Activated naive CD8-positive, alpha-beta T cell treated with anti-CD3 and anti-CD28 coated beads, Interleukin-2, amount 50 U/mL, for 16 hours (primary cell): ENCODE measurements around the gene MRGPRF.

Source experiments
- DNase-seq: peaks from one replicate; pipeline ENCODE4 v3.0.0-alpha.2; 2020; ENCODE audit warnings: low read depth, low spot score

Gene MRGPRF

DNA sequence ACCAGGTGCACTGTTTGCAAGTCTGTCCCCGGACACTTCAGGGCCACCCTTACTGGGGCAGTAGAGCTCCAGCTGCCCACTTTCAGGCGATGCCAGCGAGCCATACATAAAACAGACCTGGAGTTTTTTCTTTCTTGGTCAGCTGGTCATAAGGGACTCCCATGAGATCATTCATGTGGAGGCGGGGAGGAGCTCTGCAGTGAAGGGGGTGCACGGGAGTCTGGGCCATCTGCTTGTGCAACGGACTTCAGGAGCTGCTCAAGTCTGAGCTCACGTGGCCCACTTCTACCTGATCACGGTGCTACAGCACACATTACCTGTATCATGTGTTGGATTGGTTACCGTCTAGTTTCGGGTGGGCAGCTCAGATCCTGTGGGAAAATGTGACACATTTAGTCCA, 9.2 kb upstream of the MRGPRF start:
- DNase-seq: no peak

DNA sequence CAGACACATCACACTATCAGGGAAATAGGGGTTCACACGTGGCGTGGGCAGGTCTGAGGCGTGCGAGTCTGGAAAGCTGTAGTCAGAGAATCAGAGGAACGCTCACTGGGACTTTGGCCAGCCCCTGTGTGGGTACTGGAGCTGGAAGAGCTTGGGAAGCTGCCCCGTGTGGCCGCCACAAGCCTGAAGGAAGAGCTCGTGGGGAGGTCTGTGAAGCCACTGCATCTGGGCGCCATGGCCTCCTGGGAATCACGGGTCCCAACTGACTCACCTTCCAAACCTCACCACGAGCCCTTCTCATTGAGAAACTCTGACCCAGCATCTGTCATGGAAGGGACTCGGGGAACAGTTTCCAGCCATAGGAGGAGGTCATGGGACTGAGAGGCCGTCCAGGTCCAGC, 5.9 kb upstream of the MRGPRF start:
- no peak for DNase-seq

DNA sequence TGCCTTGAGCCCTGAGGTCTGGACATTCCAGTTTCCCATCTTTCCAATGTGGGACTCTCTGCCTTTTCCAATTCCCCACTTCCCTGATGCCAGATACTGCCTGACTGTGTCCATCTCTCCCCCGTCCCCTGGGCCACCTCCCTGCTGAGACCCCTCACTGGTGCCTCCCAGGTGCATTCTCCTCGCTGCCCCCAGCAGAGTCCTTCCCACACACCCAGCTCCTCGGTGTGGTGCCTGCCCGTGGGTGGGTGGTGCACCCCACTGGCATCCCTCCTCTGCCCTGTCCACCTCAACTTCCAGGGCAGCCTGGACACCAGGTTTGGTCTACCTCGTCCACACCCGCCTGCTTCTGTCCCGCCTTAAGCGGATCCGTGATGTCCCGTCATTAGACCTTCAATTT, 4.9 kb upstream of the MRGPRF start:
- no peak for DNase-seq

DNA sequence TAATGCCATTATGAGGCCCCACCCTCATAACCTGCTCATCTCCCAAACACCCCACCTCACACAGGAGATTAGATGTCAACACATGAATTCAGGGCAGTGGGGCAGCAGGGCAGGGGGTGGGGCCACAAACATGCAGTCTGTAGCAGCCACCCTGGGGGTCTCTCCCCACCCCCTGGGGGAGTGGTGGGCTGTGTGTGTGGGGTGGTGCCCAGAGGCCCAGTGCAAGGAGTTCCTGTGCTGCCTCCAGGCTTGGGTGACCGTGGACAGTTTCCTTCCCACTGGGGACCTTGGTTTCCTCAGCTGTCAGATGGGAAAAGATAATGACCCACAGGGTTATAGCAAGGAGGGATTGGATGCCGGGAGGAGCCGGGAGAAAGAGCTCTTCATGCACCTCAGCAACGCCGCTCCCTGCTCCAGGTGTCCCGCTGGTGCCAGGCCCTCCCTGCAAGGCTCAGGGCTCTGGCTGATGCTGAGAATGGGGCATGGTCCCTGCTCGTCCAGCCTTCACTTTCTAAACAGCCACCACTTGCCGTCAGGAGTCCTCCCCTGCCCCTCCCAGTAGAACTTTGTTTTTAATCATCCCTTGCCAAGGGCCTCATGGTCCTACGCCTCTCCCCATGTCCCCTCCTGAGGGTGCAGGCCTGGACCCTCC, 2.0 kb upstream of the MRGPRF start:
- no peak for DNase-seq

DNA sequence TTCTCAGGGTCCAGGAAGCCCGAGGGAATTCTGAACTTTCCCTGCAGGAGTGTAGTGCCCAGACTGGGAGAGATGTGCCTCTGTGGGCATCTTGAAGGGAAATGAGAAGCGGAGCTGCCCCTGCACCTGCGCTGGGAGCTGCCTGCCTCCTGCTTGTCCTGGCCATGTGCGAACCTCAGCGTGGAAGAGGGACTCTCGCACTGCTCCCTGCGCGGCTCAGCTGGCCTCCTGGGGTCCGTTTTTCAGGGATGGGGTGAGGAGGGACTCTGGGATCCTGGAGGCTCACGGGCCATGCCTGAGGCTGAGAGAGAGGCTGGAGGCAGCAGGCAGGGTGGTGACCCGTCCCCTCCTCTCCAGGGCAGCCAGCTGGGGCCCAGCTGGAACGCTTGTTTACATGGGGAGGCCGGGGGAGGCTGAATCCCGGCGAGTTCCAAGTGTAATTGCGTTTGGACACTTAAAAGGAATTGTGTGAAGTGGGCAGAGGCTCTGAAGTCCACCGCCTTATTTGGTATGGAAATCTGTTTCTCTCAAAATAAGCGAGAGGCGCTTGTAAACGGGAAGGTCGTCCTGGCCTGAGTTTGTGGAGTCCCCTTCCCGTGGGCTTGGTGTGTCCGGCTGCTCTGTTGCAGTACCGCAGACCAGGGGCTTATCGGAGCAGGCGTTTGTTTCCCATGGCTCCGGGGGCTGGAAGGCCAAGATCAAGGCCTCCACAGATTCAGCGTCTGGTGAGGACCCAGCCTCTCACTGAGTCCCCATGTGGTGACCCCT, 1.2 kb upstream of the MRGPRF start:
- DNase-seq: no peak

DNA sequence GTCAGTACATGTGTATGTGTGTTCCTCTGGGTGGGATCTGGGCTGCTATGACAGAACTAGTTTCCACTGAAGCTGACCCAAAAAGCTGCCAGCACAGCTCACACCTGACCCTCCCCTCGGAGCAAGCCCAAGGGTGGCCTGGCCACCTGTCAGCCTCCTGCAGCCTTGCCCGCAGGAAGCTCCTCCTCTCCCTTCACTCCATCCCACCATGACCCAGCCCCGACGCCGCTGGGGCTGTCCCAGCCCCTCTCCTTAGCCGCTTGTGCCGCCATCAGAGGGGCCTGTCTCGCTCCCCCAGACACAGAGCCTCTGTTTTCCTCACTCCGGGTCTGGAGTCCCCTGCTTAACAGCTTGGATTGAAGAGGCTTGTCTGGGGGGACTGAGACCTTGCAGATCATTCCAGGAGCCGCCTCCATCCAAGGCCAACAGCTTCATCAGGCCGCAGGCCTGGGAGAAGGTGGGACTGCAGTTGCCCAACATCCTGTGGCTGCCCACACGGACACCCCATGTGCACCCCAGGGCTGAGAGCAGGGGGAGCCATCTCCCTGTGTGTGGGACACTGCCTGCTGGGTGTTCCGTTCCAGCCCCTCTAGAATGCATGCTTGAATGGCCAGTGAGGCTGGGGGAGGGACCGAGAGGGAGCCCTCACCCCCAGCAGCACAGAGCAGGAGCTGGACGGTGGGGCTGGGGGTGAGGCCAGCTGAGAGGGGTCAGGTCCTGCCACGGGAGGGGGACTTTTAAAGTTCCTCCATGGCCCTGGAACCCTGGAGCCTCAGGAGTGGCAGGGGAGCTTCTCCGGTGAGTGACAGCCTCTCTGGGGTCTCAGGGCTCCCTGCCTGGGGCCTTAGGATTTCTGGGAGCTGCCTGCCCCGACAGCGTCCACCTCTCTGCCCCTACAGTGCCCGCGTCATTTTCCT, 696 bp downstream of the MRGPRF start:
- no peak for DNase-seq

DNA sequence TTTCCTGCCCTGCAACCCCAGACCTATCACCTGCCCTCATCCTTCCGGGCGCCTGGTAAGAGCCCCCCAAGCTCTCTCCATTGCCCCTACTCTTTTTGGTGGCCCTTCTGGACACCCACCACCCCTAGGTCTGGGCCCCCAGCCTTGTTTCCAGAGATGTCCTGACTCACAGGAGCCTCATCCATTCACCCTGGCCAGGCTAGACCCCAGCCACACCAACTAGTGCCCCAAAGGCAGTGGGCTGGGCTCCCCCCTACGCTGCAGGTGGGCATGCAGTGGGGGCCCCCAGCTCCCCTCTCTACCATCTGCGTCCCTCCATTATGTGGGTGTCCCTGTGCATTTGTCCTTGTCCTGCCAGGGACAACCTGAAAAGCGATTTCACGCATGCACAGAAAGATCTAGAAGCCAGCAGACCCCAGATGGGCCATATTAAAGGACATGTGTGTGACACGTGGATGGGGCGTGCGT, 1.4 kb downstream of the MRGPRF start:
- no peak for DNase-seq

DNA sequence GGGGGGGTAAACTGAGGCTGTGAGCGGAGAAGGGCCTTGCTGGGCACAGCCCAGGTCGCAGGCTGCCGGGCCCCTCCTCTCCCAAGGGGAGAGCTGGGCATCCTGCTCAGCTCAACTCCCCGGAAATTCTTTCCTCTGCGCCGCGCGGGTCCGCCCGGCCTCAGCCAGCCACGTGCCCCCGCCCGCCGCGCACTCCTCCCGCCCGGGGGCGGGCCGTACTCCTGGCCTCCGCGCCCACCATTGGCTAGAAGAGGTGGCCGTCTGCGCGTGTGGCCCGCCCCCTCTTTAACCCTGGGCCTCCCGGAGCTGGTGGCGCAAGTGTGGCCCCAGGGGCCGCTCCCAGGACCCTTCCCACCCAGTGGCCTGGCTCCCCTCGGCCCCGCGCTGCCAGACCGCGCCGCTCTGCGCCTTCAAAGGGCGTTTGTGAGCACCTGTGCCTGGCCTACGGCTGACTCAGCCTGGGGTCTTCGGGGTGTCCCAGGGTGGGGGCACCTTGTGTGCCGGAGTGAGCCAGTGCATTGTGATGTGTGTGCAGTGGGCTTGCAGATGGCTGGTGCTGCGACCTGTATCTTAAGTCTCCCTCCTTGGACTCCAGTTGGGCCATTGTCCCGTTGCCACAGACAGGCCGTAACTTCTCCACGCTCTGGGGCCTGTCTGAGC, 2.0 kb downstream of the MRGPRF start:
- no peak for DNase-seq

DNA sequence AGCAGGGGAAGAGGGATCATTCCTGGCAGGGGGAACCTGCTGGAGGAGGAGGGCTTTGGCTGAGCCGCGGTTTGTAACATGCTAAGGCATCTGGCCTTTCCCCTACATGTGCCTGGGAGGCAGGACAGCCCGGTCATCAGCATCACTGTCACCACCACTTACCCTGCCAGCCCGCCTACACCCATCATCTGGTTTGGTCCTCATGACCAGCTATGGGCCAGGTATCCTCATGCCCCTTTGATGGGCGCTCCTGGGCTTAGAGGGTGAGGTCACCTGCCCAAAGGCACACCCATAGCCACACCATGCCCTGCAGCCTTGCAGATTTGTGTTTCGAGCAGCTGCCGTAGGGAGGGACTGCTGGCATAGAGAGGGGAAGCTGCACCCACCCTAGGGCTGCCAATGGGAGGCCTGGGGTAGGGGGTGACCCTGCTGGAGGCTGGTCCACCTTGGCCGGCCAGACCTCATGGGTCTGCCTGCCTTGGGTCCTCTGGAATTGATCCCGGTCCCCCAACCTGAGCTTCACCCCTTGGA, 2.6 kb downstream of the MRGPRF start:
- DNase-seq: no peak

DNA sequence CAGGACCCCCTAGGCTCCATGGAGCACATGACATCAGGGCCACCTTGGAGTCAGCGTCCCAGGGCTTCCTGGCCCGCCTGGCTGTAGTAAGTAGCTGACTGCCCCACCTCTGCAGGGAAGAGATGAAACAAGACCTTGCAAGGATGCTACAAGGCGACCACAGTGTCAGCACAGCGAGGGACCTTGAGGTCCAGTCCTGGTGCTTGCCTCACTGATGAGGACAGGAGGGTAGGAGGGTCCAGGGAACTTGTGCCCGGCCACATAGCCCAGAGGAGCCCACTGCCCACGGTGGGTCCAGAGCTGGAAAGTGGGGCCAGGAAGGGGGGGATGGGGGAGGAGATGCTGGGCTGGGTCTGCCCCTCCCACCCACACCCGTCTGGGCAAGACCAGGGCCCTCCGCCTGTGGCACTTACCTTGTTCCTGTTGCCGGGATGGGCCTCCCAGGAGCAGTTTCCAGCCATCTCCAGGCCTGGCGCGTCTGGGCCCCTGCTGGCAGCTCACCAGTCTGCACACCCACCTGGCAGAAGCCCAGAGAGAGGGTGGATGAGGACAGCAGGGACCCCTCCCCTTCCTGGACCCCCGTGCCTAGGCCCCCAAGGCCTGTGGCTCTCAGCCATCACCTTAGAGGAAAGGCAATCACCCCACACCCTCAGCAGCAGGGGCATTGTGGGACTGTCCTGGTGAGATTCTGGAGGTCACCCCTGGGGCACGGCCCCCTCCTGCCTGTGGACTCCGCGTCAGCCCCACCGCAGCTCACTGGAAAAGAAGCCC, 3.4 kb downstream of the MRGPRF start:
- DNase-seq: no peak

DNA sequence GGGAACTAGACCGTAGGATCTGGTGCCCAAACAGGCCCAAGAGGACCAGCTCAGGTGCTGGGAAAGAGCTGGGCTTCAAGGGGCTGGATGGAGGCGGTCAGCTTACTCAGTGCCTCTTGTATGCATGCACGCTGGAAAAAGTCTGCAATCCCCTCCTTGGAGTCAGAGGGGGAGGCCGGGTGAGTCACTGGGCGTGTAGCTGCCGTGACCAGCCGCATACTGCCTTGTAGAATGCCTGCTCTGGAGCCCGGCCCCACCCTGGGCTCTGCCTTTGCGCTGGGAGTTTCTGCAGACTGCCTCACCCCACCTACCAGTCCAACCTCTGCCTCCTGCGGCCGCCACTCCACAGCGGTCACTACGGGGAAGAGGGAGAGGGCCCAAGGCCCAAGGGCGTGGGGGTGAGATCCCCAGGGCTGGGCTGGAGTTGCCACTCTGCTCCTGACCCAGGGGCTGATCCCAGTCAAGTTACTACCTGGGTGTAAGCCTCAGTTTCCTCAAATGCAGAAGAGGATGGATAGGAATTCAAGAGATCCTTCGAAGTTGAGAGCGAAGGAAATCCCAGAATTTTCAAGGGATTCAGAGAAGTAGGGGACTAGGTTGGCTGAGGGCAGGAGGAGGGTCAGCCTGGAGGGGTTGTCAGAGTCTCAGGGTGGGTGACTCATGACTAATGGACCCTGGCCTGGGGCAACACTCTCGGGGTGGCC, 4.2 kb downstream of the MRGPRF start:
- no peak for DNase-seq

DNA sequence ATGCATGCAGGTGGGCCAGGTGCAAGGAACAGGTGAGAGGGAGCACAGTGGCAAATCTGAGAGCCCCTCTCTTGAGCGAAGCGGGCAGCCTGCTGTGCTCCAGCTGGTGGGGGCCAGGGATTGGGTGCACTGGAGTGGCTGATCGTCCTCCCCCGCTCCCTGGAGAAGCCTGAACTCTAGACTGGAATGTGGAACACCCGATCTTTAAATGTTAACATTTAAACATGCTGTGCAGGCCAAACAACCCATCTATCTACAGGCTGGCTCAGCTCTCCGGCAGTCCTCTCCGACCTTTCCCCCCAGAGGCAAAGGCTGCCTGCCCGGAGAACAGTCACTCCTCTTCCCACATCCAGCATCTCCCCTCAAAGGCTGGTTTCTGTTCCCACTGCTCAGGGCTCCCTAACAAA, 5.1 kb downstream of the MRGPRF start:
- no peak for DNase-seq

DNA sequence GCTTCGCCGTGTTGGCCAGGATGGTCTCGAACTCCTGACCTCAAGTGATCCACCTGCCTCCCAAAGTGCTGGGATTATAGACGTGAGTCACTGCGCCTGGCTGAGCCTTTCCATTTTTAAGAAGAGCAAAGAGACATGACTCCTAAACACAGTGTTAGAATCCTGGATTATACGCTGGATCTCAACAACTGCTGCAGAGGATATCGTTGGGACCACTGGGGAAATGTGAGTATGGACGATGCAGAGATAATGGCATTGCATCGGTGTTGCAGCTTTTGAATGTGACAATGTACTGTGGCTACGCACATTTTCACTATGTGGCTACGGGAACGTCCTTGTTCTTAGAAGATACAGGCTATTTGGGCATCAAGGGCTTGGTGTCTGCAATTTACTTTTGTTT, 6.2 kb downstream of the MRGPRF start:
- no peak for DNase-seq

DNA sequence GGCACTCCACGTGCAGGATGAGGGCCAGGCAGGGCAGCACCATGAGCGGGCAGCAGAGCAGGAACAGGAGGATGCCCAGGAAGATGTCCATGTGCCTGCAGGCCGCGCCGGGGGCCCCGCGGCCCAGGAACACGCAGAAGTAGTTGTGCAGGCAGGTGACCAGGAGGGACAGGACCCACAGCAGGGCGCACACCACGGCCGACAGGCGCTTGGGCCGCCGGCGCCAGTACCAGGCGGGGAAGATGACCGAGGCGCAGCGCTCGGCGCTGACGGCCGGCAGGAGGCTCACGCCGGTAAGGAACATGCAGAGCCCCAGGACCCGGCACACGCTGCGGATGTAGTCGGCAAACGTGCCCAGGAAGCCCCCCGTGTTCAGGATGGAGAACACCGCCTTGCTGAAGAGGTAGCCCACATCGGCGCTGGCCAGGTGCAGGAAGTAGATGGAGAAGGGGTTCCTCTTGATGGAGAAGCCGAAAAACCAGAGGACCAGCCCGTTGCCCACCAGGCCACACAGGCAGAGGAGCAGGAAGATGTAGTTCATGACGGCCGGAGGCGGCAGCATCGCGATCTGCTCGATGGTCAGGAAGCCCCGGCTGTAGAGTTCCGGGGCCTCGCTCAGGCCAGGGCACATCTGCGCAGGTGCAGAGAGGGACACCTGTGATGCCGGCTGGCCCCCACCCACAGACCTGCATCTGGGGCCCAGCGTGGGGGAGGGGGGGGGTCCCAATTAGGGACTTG, 7.2 kb downstream of the MRGPRF start:
- no peak for DNase-seq

DNA sequence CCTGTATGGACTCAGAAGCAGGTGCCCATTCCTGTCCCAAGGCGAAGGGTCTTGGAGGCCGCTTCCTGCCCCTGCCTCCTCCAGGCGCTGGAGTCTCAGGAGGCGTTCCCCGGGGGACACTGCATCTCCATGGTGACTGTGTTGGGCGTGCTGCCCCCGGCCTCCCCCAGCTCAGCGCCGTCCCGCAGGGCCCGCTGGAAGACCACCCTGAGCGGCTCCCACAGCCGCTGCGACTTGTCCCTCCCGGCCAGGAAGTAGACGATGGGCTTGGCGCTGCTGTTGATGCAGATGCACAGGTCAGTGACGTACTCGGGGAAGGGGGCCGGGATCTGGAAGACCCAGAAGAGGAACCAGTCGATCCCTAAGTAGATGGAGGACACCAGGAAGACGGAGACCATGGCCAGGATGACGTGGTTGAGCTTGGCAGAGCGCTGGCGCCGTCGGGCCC, 7.8 kb downstream of the MRGPRF start:
- no peak for DNase-seq

DNA sequence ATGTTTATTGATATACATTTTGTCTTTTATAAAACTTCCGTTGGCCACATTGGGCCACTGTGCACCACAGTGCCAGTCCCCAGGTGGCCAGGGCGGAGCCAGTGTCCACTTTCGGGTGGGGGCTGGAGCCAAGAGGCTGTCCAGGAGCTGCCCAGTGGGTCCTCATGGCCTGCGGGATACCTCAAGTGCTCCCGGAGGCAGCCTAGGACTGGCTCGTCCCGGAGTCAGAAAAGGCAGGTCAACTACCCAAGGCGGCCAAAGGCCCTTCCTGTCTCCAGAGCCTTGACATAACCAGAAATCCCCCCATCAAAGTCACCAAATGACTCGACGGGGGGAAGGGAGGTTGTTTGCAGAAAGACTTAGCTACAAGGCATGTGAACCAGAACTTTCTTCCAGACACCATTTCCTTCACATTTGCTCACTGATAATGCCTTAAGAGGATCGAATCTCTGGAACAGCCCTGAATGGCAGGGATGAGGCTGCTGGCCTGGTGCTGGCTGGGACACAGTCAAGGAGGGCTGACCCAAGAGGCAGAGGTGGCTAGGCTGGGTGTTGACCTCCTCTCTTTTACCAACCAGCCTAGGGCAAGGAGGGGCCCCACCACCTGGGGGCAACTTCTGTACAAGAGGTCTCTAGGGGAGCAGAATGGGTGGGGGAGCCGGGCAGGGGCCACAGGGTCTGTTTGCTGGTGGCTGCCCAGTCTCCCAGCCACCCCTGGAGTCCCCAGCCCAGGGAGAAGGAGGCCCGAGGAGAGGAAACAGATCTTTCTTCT, 8.4 kb downstream of the MRGPRF start:
- no peak for DNase-seq

DNA sequence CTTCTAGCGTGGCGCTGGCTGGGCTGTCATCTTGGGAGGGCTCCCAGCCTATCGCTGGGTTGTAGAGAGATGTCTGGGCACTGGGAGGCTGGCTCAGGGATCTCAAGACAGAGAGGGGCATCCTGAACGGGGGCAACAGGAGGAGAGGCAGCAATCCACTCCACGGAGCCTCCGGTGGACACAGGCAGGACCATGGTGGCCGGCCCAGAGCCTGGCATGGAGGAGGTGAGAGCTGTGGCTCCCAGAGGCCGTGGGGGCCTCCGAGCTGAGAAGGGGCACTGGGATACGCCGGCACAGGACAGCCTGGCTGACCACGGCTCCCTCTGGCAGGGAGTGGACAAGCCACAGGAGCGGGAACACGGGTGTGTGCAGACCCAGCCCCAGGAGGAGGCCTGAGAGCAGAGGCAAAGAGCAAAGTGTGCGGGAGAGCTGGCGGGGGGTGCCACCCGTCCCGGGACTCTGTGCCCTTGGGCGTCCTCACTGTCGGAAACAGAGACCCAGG, 9.1 kb downstream of the MRGPRF start:
- no peak for DNase-seq

DNA sequence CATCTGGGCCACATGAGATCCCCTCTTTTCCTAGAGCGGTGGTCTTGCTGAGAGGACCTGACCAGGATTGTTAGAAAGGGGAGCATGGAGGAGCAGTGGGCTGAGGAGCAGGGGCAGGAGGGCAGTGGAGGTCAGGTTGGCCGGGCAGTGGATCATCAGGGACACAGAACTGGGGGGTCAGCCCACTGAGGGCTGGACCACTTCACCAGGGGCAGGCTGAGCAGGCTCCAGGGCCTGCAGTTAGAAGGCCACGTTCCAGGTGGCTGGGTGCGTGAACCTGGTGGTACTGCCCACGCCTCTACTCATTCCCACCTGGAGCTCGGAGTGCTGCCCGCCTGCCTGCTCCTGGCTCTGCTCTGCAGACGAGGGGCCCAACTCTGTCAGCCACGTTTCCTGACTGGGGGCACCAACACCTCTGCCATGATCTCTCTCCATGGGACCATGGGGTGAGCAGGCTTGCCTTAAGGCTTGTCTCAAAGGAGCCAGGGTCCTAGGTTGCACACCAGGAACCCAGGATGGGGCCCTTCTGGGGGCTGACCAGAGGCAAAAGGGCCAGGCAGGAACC, 9.7 kb downstream of the MRGPRF start:
- no peak for DNase-seq
